Panc1 (cell line): ENCODE data around the gene TPT1. TPM values are rescaled to one million over a fixed set of nuclear protein-coding genes. Genes with fewer than 3 reads are reported as not detected.

Experiments used
- ATAC-seq: fragments of 200-7000 bp; cut with Tn5 transposase; 2 replicates; pipeline ENCODE4 v1.9.1; 2020; ENCODE audit warnings: mild to moderate bottlenecking, moderate library complexity
- BruUV-seq: library from RNA; stranded (reverse); fragments of 400-500 nt; replicated peaks from 2 replicates; lab custom pipeline; 2021; lab: Mats Ljungman, UMichigan
- CTCF ChIA-PET: fragments of 300-600 bp; sonication (Branson Sonifier 250); formaldehyde crosslinking; loops from one replicate; lab custom pipeline; 2022; ENCODE audit warnings: antibody characterized with exemption; lab: Charles Lee
- POLR2A ChIA-PET: fragments of 300-600 bp; sonication (Branson Sonifier 250); formaldehyde crosslinking; loops from one replicate; lab custom pipeline; 2022; ENCODE audit warnings: antibody characterized with exemption; lab: Charles Lee
- DNase-seq: peaks from one replicate; pipeline ENCODE4 v3.0.0-alpha.2; 2010; ENCODE audit warnings: low read depth, low spot score
- H3K27ac ChIP-seq: 2 replicates; pipeline ENCODE4 v1.5.1; 2011; ENCODE audit warnings: mild to moderate bottlenecking, low read length, inconsistent platforms
- H3K27me3 ChIP-seq: fragments of 200-500 bp; sonication (Bioruptor generic); 2 replicates; pipeline ENCODE4 v1.6.0; 2014; ENCODE audit warnings: low read length, inconsistent platforms; ENCODE audit not compliant: control insufficient read depth, insufficient read depth
- H3K36me3 ChIP-seq: fragments of 200-500 bp; sonication (Bioruptor generic); 2 replicates; pipeline ENCODE4 v1.5.1; 2014; ENCODE audit warnings: inconsistent platforms, mild to moderate bottlenecking, low read length, moderate library complexity; ENCODE audit not compliant: control insufficient read depth, insufficient read depth
- H3K4me1 ChIP-seq: 2 replicates; pipeline ENCODE4 v1.5.1; 2011; ENCODE audit warnings: inconsistent platforms, mild to moderate bottlenecking, low read length, moderate library complexity; ENCODE audit not compliant: control insufficient read depth, insufficient read depth
- H3K4me3 ChIP-seq, 2 experiments: 2 replicates each; pipeline ENCODE4 v1.5.1; 2011 to 2012; ENCODE audit warnings: low read depth in 2 of 2, low read length in 2 of 2, mild to moderate bottlenecking in 2 of 2, inconsistent platforms in 1 of 2, moderate library complexity in 1 of 2
- H3K9me3 ChIP-seq: fragments of 200-500 bp; sonication (Bioruptor generic); 2 replicates; pipeline ENCODE4 v1.5.1; 2014; ENCODE audit warnings: low read depth, mild to moderate bottlenecking, inconsistent platforms, low read length, moderate library complexity; ENCODE audit not compliant: control insufficient read depth, insufficient read depth
- POLR2AphosphoS5 ChIP-seq: IDR thresholded peaks from 2 replicates; pipeline ENCODE4 v1.6.1; 2012; ENCODE audit warnings: mild to moderate bottlenecking, low read depth, low read length, moderate library complexity
- SIN3A ChIP-seq: IDR thresholded peaks from 2 replicates; pipeline ENCODE4 v1.6.1; 2012; ENCODE audit warnings: low read depth, mild to moderate bottlenecking, low read length, moderate library complexity, borderline replicate concordance; ENCODE audit not compliant: insufficient read depth
- TCF7L2 ChIP-seq: IDR thresholded peaks from 2 replicates; pipeline ENCODE4 v1.6.1; 2011; ENCODE audit warnings: mild to moderate bottlenecking, low read depth, low read length, inconsistent platforms
- in situ Hi-C: cut with HindIII; loops from 2 replicates; pipeline ENCODE4 v1.10.0; 2016; ENCODE audit warnings: low sequenced_read_pairs, low pct_unique_long_range_greater_than_20kb
- intact Hi-C: fragments of 100-400 bp; cut with micrococcal nuclease; formaldehyde crosslinking; loops from one replicate; pipeline ENCODE4 v1.10.0; 2022; ENCODE audit not compliant: unreplicated experiment
- total RNA-seq: library from RNA; stranded (reverse); gene quantifications from one replicate; pipeline ENCODE4 v1.2.1, GENCODE V29; 2021; ENCODE audit not compliant: unreplicated experiment
- TF ChIP-seq, protein P1 (sequence below): fragments of 450-650 bp; IDR thresholded peaks from 2 replicates; pipeline ENCODE4 v1.5.1; 2017; ENCODE audit warnings: mild to moderate bottlenecking
- TF ChIP-seq, protein P2 (sequence below), 2 experiments: IDR thresholded peaks; 2 replicates each; pipeline ENCODE4 v1.6.1; 2011 to 2012; ENCODE audit warnings: low read depth in 2 of 2, control low read depth in 1 of 2, low read length in 1 of 2, mild to moderate bottlenecking in 1 of 2, moderate library complexity in 1 of 2; ENCODE audit not compliant: insufficient read depth in 1 of 2

TPT1 gene
- total RNA-seq, 1 experiment from 2014 or later = 939 TPM

DNA sequence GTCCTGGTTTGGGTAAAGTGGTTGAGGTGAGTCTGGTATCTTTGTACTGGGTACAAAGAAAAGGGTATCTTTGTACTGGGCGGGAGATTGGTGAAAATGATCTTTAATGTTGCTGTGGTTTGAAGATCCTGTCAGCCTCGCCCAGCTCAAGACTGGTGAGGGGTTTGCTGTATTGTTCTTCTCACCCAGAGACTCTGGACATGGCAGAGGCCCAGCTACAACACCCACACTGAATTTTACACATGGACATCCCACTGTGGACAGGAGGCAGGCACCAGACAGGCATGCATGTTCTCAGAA lies 42.8 kb downstream of the TPT1 start:
- Histone ChIP-seq H3K27me3 (no peaks in the 10 kb centered on the region), H3K9me3 (no peaks in the 10 kb centered on the region), H3K4me1 (no peaks in the 10 kb centered on the region), H3K4me3 (no peak overlapping the region), H3K36me3 (no peaks in the 10 kb centered on the region), H3K27ac (no peak overlapping the region)
- ATAC-seq (no peak), DNase-seq (no peak)
- intact Hi-C loops = no loop called here
- in situ Hi-C loops = no loop called here
- no peak for TF ChIP-seq TCF7L2
- TF ChIP-seq SIN3A = no peak
- TF ChIP-seq, protein P1, sequence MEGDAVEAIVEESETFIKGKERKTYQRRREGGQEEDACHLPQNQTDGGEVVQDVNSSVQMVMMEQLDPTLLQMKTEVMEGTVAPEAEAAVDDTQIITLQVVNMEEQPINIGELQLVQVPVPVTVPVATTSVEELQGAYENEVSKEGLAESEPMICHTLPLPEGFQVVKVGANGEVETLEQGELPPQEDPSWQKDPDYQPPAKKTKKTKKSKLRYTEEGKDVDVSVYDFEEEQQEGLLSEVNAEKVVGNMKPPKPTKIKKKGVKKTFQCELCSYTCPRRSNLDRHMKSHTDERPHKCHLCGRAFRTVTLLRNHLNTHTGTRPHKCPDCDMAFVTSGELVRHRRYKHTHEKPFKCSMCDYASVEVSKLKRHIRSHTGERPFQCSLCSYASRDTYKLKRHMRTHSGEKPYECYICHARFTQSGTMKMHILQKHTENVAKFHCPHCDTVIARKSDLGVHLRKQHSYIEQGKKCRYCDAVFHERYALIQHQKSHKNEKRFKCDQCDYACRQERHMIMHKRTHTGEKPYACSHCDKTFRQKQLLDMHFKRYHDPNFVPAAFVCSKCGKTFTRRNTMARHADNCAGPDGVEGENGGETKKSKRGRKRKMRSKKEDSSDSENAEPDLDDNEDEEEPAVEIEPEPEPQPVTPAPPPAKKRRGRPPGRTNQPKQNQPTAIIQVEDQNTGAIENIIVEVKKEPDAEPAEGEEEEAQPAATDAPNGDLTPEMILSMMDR = no peak
- TF ChIP-seq, protein P2, sequence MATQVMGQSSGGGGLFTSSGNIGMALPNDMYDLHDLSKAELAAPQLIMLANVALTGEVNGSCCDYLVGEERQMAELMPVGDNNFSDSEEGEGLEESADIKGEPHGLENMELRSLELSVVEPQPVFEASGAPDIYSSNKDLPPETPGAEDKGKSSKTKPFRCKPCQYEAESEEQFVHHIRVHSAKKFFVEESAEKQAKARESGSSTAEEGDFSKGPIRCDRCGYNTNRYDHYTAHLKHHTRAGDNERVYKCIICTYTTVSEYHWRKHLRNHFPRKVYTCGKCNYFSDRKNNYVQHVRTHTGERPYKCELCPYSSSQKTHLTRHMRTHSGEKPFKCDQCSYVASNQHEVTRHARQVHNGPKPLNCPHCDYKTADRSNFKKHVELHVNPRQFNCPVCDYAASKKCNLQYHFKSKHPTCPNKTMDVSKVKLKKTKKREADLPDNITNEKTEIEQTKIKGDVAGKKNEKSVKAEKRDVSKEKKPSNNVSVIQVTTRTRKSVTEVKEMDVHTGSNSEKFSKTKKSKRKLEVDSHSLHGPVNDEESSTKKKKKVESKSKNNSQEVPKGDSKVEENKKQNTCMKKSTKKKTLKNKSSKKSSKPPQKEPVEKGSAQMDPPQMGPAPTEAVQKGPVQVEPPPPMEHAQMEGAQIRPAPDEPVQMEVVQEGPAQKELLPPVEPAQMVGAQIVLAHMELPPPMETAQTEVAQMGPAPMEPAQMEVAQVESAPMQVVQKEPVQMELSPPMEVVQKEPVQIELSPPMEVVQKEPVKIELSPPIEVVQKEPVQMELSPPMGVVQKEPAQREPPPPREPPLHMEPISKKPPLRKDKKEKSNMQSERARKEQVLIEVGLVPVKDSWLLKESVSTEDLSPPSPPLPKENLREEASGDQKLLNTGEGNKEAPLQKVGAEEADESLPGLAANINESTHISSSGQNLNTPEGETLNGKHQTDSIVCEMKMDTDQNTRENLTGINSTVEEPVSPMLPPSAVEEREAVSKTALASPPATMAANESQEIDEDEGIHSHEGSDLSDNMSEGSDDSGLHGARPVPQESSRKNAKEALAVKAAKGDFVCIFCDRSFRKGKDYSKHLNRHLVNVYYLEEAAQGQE (IDR thresholded peaks at IDR 0.05; ENCODE audit: insufficient read depth in 1 of 2, low read depth in 2 of 2, low read length in 1 of 2) = no peak
- no peak for TF ChIP-seq POLR2AphosphoS5
- ChIA-PET POLR2A (interaction anchor here (0.6 kb wide), 1 partner anchor 10 kb away, joined by 3 read pairs; no protein-coding TSS in a partner anchor), CTCF (no interaction called here)
- no TSS peak for BruUV-seq

DNA sequence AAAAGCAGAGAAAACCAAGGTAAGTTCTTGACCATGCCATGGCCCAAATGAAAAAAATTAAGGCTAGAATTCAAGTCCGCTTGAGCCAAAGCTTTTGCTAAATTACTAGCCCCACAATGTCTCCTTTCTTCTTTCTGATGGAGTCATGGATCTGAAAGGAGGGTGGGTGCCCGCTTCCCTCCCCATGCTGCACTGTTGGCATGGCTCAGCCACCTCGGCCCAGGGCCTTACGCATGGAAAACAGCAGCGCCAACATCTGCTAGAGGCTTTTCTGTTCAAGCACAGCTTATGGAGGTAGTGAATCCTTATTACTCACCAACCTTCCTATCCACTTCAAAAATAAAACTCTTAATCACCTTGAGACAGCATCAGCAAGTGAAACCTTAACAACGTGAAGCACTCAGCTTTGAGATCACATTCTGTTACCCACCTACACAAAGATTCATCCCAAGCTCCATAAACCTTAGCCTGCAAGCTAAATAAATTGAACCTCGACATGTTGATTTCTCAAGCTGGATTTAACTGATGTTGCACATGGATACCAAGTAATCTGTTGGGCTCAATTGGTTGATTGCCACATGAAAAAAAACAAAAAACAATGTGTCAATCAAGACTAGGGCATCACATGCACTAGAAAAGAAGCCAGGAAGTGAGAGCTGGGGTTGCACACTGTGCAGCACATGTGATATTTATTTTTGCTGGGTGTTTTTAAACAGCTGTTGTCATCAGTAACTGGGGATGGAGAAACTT lies 43.4 kb downstream of the TPT1 start:
- CTCF ChIA-PET = no interaction called here
- POLR2A ChIA-PET = interaction anchor here (0.6 kb wide), 1 partner anchor 10 kb away, joined by 3 read pairs; no protein-coding TSS in a partner anchor
- in situ Hi-C loops = no loop called here

More for the DNA sequence above, 43.4 kb downstream of the TPT1 start:
- intact Hi-C loops = no loop called here
- no peaks in the 10 kb centered on the region for H3K4me1 ChIP-seq
- H3K9me3 ChIP-seq = no peaks in the 10 kb centered on the region
- BruUV-seq = no TSS peak
- no peak overlapping the region for H3K27ac ChIP-seq
- H3K4me3 ChIP-seq = no peak overlapping the region
- no peaks in the 10 kb centered on the region for H3K27me3 ChIP-seq
- ATAC-seq = no peak
- TF ChIP-seq SIN3A (no peak), POLR2AphosphoS5 (no peak), TCF7L2 (no peak)
- TF ChIP-seq, protein P1 = no peak
- TF ChIP-seq, protein P2 (IDR thresholded peaks at IDR 0.05; ENCODE audit: insufficient read depth in 1 of 2, low read depth in 2 of 2, low read length in 1 of 2) = no peak
- DNase-seq = no peak
- no peaks in the 10 kb centered on the region for H3K36me3 ChIP-seq
